Neural progenitor cell (in vitro differentiated cells): ENCODE results near the gene ANKRD22. TPM values are rescaled to one million over a fixed set of nuclear protein-coding genes. Genes with fewer than 3 reads are reported as not detected.
"Not testable (repeated sequence)": the region's sequence is repeated elsewhere in the genome, so short reads cannot be mapped to it uniquely, and the experiment has no call there.

Experiments used
- DNase-seq: peaks from one replicate; pipeline ENCODE4 v3.0.0-alpha.2; 2016; ENCODE audit warnings: low spot score
- H2AFZ ChIP-seq: fragments of 200-600 bp; sonication (generic); replicated peaks from 2 replicates; pipeline ENCODE4 v1.6.1; 2016; ENCODE audit warnings: antibody characterized with exemption
- H3F3A ChIP-seq: fragments of 200-600 bp; sonication (generic); 2 replicates; pipeline ENCODE4 v1.6.1; 2016; ENCODE audit warnings: antibody characterized with exemption, low read depth
- H3K27ac ChIP-seq: fragments of 200-600 bp; sonication (generic); 2 replicates; pipeline ENCODE4 v1.5.1; 2016; ENCODE audit warnings: mild to moderate bottlenecking
- H3K27me3 ChIP-seq: fragments of 200-600 bp; sonication (generic); 2 replicates; pipeline ENCODE4 v1.6.1; 2016; ENCODE audit warnings: mild to moderate bottlenecking, moderate library complexity
- H3K36me3 ChIP-seq: fragments of 200-600 bp; sonication (generic); 2 replicates; pipeline ENCODE4 v1.5.1; 2016
- H3K4me1 ChIP-seq: fragments of 200-600 bp; sonication (generic); 2 replicates; pipeline ENCODE4 v1.6.1; 2016; ENCODE audit warnings: mixed run types
- H3K4me2 ChIP-seq: fragments of 200-600 bp; sonication (generic); 2 replicates; pipeline ENCODE4 v1.6.1; 2016
- H3K4me3 ChIP-seq: fragments of 200-600 bp; sonication (generic); 2 replicates; pipeline ENCODE4 v1.5.1; 2016
- H3K79me2 ChIP-seq: fragments of 200-600 bp; sonication (generic); 2 replicates; pipeline ENCODE4 v1.6.1; 2016; ENCODE audit warnings: low read depth
- H3K9ac ChIP-seq: fragments of 200-600 bp; sonication (generic); 2 replicates; pipeline ENCODE4 v1.6.1; 2016
- H3K9me3 ChIP-seq: fragments of 200-600 bp; sonication (generic); 2 replicates; pipeline ENCODE4 v1.5.1; 2016; ENCODE audit warnings: low read depth
- H4K20me1 ChIP-seq: fragments of 200-600 bp; sonication (generic); 2 replicates; pipeline ENCODE4 v1.6.1; 2016; ENCODE audit warnings: low read depth
- H3K27ac Mint-ChIP-seq: 3 replicates; pipeline ENCODE4 v1.8.0; 2021; ENCODE audit warnings: mixed read lengths
- H3K27me3 Mint-ChIP-seq: 2 replicates; pipeline ENCODE4 v1.8.0; 2022; ENCODE audit warnings: low read depth, mild to moderate bottlenecking, inconsistent platforms, moderate library complexity, mixed read lengths; ENCODE audit not compliant: insufficient read depth
- H3K36me3 Mint-ChIP-seq: 3 replicates; pipeline ENCODE4 v1.8.0; 2021; ENCODE audit warnings: mixed read lengths
- H3K4me1 Mint-ChIP-seq: 3 replicates; pipeline ENCODE4 v1.8.0; 2021; ENCODE audit warnings: mixed read lengths
- H3K4me3 Mint-ChIP-seq: 3 replicates; pipeline ENCODE4 v1.8.0; 2021; ENCODE audit warnings: mild to moderate bottlenecking, moderate library complexity, mixed read lengths
- H3K9me3 Mint-ChIP-seq: 3 replicates; pipeline ENCODE4 v1.8.0; 2020; ENCODE audit warnings: mixed read lengths
- EZH2 ChIP-seq: fragments of 200-600 bp; sonication (generic); IDR thresholded peaks from 2 replicates; pipeline ENCODE4 v1.6.1; 2017; ENCODE audit warnings: antibody characterized with exemption, mild to moderate bottlenecking, moderate library complexity
- EZH2phosphoT487 ChIP-seq: fragments of 200-600 bp; sonication (generic); IDR thresholded peaks from 2 replicates; pipeline ENCODE4 v1.6.1; 2017; ENCODE audit warnings: antibody characterized with exemption
- total RNA-seq: library from RNA; depleted of rRNA; stranded (reverse); fragments of >200 nt; gene quantifications from 2 replicates; pipeline ENCODE4 v1.2.3, GENCODE V29; 2015; ENCODE audit warnings: low replicate concordance
- TF ChIP-seq, protein P1 (sequence below): fragments of 200-600 bp; sonication (generic); IDR thresholded peaks from 2 replicates; pipeline ENCODE4 v1.5.1; 2017; ENCODE audit warnings: antibody characterized with exemption, mild to moderate bottlenecking

Gene ANKRD22
- total RNA-seq, 1 donor from 2014 or later, result not detected

DNA sequence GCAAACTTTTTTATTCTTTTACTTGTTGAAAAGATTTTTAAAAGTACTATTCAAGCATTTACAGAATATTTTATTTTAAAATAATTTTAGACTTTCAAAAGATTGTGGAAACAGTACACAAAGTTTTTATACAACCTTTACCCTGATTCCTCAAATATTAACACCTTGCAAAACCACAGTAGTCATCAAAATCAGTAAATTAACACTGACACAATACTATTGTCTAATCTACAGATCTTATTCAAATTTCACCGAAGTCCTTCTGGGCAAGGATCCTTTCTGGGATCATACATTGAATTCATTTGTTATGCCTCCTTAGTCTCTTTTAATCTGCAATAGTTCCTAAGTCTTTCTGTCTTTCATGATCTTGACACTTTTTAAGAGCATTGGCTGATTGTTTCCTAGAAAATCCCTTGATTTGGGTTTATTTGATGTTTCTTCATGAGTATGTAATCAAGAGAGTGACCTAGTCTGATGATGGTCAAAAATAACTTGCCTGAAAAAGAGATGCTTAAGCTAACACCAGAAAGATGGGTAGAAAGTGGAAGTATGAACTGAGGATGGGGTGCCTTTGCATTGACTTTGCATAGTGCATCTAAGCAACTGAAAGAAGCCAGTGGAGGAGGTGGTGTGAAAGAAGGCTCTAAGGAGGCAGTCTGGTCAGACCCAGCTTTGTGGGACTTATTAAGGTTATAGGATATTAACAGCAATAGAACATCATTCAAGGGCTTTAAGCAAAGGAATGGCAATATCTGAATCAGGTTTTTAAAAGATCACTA lies 38.1 kb upstream of the ANKRD22 start:
- TF ChIP-seq EZH2phosphoT487 (no peak), EZH2 (no peak)
- TF ChIP-seq, protein P1, sequence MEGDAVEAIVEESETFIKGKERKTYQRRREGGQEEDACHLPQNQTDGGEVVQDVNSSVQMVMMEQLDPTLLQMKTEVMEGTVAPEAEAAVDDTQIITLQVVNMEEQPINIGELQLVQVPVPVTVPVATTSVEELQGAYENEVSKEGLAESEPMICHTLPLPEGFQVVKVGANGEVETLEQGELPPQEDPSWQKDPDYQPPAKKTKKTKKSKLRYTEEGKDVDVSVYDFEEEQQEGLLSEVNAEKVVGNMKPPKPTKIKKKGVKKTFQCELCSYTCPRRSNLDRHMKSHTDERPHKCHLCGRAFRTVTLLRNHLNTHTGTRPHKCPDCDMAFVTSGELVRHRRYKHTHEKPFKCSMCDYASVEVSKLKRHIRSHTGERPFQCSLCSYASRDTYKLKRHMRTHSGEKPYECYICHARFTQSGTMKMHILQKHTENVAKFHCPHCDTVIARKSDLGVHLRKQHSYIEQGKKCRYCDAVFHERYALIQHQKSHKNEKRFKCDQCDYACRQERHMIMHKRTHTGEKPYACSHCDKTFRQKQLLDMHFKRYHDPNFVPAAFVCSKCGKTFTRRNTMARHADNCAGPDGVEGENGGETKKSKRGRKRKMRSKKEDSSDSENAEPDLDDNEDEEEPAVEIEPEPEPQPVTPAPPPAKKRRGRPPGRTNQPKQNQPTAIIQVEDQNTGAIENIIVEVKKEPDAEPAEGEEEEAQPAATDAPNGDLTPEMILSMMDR, result no peak
- Histone ChIP-seq H4K20me1 (no peaks in the 10 kb centered on the region), H2AFZ (no peak overlapping the region), H3F3A (no peaks in the 10 kb centered on the region), H3K79me2 (no peaks in the 10 kb centered on the region), H3K27ac (no peak overlapping the region), H3K36me3 (no peaks in the 10 kb centered on the region), H3K9ac (no peak overlapping the region), H3K4me1 (no peaks in the 10 kb centered on the region), H3K27me3 (no peaks in the 10 kb centered on the region), H3K9me3 (no peaks in the 10 kb centered on the region), H3K4me3 (no peak overlapping the region), H3K4me2 (no peak overlapping the region)
- H3K4me1 Mint-ChIP-seq, result no peaks in the 10 kb centered on the region
- no peaks in the 10 kb centered on the region for H3K27me3 Mint-ChIP-seq
- H3K9me3 Mint-ChIP-seq, result no peaks in the 10 kb centered on the region
- H3K36me3 Mint-ChIP-seq, result no peaks in the 10 kb centered on the region
- no peak overlapping the region for H3K4me3 Mint-ChIP-seq
- H3K27ac Mint-ChIP-seq, result no peak overlapping the region
- DNase-seq, result no peak

DNA sequence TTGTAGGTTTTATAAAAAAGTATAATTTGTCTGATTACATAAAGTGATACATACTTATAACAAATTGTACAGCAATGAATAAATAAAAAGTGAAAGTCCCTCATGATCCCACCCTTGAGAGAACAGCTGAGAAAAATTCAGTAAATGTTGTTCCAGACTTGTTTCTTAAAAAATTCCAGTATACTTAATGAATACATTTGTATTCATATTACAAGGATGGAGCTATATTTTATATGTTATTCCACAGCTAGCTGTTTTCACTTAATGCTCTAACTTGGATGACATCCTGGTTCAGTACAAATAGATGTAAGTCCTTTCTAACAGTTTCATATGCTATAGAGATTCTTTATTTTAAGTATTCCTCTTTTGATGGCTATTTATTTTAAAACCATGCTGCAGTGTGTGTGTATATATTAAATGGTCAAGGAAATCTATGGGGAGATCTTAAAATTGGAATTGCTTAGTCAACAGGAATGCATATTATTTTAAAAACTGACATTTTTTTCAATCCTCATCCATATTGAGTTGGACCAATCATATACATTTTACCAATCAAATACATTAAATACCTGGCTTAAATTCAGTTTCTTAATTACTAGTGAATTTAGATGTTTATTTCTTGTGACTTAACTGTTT lies 37.3 kb upstream of the ANKRD22 start:
- no peak for DNase-seq
- Histone ChIP-seq H3K4me3 (no peak overlapping the region), H3K4me1 (no peaks in the 10 kb centered on the region), H3K27ac (no peak overlapping the region), H3F3A (no peaks in the 10 kb centered on the region), H3K4me2 (no peak overlapping the region), H3K27me3 (no peaks in the 10 kb centered on the region), H3K36me3 (no peaks in the 10 kb centered on the region), H3K79me2 (no peaks in the 10 kb centered on the region), H3K9me3 (no peaks in the 10 kb centered on the region), H4K20me1 (no peaks in the 10 kb centered on the region), H3K9ac (no peak overlapping the region), H2AFZ (no peak overlapping the region)
- Mint-ChIP-seq H3K4me3 (no peak overlapping the region), H3K27me3 (no peaks in the 10 kb centered on the region), H3K4me1 (no peaks in the 10 kb centered on the region), H3K27ac (no peak overlapping the region), H3K36me3 (no peaks in the 10 kb centered on the region), H3K9me3 (no peaks in the 10 kb centered on the region)
- no peak for TF ChIP-seq EZH2

DNA sequence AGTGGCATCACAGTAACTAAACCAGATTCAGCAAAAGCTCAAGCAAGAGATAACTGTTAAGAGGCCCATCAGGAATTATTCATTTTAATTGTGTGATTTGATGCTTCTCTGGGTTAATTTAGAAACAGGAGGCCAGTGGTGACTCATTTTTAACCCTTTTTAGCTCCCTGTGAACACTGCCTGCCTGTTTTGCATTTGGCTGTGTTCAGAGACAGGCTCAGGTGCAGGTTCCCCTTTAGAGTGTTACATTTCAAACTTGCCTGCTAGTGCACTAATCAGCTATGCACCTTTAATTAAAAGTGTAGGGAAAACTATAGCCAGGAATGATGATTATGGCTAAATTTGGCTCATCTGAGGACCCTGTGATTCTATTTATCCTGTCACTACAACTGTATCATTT lies 34.9 kb upstream of the ANKRD22 start:
- Histone ChIP-seq H3K27ac (no peak overlapping the region), H3K36me3 (no peaks in the 10 kb centered on the region), H3K4me3 (no peak overlapping the region), H3K79me2 (no peaks in the 10 kb centered on the region), H3K27me3 (peaks cover 9% of the 10 kb centered on the region), H3K4me2 (no peak overlapping the region), H3K9me3 (no peaks in the 10 kb centered on the region), H3K9ac (no peak overlapping the region), H3F3A (no peaks in the 10 kb centered on the region), H2AFZ (no peak overlapping the region), H3K4me1 (no peaks in the 10 kb centered on the region), H4K20me1 (no peaks in the 10 kb centered on the region)
- Mint-ChIP-seq H3K9me3 (no peaks in the 10 kb centered on the region), H3K36me3 (no peaks in the 10 kb centered on the region), H3K27me3 (no peaks in the 10 kb centered on the region), H3K27ac (no peak overlapping the region), H3K4me1 (no peaks in the 10 kb centered on the region), H3K4me3 (no peak overlapping the region)
- TF ChIP-seq, protein P1, result no peak
- TF ChIP-seq EZH2, result no peak
- no peak for TF ChIP-seq EZH2phosphoT487
- no peak for DNase-seq

DNA sequence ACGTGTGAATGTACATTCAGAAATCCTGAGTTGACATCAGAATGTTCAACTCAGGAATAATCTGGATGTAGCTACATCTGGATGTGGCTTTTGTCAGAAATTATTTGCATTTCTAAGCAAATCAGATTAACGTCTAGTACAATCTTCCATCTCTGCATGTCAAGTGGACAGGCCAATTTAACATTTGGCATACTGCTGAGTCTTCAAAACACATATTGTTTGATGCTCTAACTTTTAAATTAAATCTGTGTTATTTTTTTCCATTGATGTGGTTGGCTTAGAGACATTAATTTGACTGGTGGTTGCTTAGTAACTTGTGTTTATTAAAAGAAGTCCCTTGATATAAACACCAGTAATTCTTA lies 31.8 kb upstream of the ANKRD22 start:
- H3K9ac ChIP-seq, result no peak overlapping the region
- H3K9me3 Mint-ChIP-seq, result no peaks in the 10 kb centered on the region

DNA sequence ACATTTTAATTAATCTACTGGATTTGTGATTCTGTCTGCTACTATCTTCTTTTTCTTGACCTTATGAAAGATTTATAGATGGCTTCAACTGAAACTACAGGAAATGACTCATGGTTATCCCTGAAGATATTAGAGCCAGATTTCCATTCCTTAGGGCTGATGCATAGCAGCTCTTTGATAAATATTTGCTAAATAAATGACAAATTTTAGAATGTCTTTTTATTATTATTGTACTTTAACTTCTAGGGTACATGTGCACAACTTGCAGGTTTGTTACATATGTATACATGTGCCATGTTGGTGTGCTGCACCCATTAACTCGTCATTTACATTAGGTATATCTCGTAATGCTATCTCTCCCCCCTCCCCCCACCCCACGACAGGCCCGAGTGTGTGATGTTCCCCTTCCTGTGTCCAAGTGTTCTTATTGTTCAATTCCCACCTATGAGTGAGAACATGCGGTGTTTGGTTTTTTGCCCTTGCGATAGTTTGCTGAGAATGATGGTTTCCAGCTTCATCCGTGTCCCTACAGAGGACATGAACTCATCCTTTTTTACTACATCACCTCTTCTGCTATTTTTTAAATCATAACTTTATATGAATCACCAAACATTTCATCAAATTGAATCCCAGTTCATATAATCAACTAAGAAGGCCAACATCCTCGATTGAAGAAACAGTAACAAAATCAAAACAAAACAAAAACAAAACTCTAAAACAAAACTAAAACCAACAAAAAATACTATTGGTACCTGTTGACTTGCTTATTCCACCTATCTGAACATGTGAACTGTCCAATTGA lies 31.2 kb upstream of the ANKRD22 start:
- H3K9me3 Mint-ChIP-seq, H2AFZ ChIP-seq, H3K27ac Mint-ChIP-seq, H3K27me3 Mint-ChIP-seq, H3K4me1 Mint-ChIP-seq, H4K20me1 ChIP-seq, H3K79me2 ChIP-seq, H3K9me3 ChIP-seq, H3K36me3 Mint-ChIP-seq, H3K4me3 ChIP-seq, H3K36me3 ChIP-seq, H3K27ac ChIP-seq, H3K9ac ChIP-seq, H3K4me2 ChIP-seq, H3K4me1 ChIP-seq, H3K4me3 Mint-ChIP-seq, DNase-seq: not testable (repeated sequence)
- peaks cover 42% of the 10 kb centered on the region for H3K27me3 ChIP-seq
- H3F3A ChIP-seq, result peaks cover 12% of the 10 kb centered on the region

More for the DNA sequence above, 31.8 kb upstream of the ANKRD22 start:
- Histone ChIP-seq H3K79me2 (no peaks in the 10 kb centered on the region), H3F3A (peaks cover 12% of the 10 kb centered on the region), H4K20me1 (no peaks in the 10 kb centered on the region), H3K9me3 (no peaks in the 10 kb centered on the region), H3K36me3 (no peaks in the 10 kb centered on the region), H3K4me1 (no peaks in the 10 kb centered on the region), H3K27ac (no peak overlapping the region), H3K4me3 (no peak overlapping the region), H3K4me2 (no peak overlapping the region), H2AFZ (no peak overlapping the region), H3K27me3 (peaks cover 36% of the 10 kb centered on the region)
- no peak for DNase-seq
- Mint-ChIP-seq H3K4me1 (peaks cover 5% of the 10 kb centered on the region), H3K27me3 (no peaks in the 10 kb centered on the region), H3K4me3 (no peak overlapping the region), H3K27ac (no peak overlapping the region), H3K36me3 (no peaks in the 10 kb centered on the region)
- TF ChIP-seq EZH2phosphoT487 (no peak), EZH2 (no peak)
- TF ChIP-seq, protein P1, result no peak
